Measurements from ENCODE around the gene TRMT112. TPM values are rescaled to one million over a fixed set of nuclear protein-coding genes. Genes with fewer than 3 reads are reported as not detected.
"Not testable (repeated sequence)": the region's sequence is repeated elsewhere in the genome, so short reads cannot be mapped to it uniquely, and the experiment has no call there.

Gene TRMT112
- total RNA-seq, 1 donor from 2014 or later: 257 TPM

- Mint-ChIP-seq H3K27ac (no peak overlapping the region), H3K27me3 (ENCODE audit: insufficient read depth, low read depth) (peaks cover 9% of the 10 kb centered on the region), H3K9me3 (peaks cover 2% of the 10 kb centered on the region), H3K4me3 (no peak overlapping the region), H3K36me3 (peaks cover 10% of the 10 kb centered on the region), H3K4me1 (peaks cover 3% of the 10 kb centered on the region)
- H3F3A ChIP-seq (ENCODE audit: low read depth): peaks cover 6% of the 10 kb centered on the region
- H3K36me3 ChIP-seq: no peaks in the 10 kb centered on the region
- no peaks in the 10 kb centered on the region for H3K79me2 ChIP-seq (ENCODE audit: low read depth)
- H4K20me1 ChIP-seq (ENCODE audit: low read depth): no peaks in the 10 kb centered on the region
- no peak overlapping the region for H3K4me3 ChIP-seq
- no peak for DNase-seq (ENCODE audit: low spot score)
- no peaks in the 10 kb centered on the region for H3K4me1 ChIP-seq
- H3K27ac ChIP-seq: no peak overlapping the region
- H3K27me3 ChIP-seq: no peaks in the 10 kb centered on the region
- H3K9ac ChIP-seq: no peak overlapping the region
- no peaks in the 10 kb centered on the region for H3K9me3 ChIP-seq (ENCODE audit: low read depth)
- H3K4me2 ChIP-seq: no peak overlapping the region
- TF ChIP-seq EZH2 (IDR thresholded peaks at IDR 0.05) (no peak), EZH2phosphoT487 (IDR thresholded peaks at IDR 0.05) (no peak)
- TF ChIP-seq, protein P1, sequence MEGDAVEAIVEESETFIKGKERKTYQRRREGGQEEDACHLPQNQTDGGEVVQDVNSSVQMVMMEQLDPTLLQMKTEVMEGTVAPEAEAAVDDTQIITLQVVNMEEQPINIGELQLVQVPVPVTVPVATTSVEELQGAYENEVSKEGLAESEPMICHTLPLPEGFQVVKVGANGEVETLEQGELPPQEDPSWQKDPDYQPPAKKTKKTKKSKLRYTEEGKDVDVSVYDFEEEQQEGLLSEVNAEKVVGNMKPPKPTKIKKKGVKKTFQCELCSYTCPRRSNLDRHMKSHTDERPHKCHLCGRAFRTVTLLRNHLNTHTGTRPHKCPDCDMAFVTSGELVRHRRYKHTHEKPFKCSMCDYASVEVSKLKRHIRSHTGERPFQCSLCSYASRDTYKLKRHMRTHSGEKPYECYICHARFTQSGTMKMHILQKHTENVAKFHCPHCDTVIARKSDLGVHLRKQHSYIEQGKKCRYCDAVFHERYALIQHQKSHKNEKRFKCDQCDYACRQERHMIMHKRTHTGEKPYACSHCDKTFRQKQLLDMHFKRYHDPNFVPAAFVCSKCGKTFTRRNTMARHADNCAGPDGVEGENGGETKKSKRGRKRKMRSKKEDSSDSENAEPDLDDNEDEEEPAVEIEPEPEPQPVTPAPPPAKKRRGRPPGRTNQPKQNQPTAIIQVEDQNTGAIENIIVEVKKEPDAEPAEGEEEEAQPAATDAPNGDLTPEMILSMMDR (IDR thresholded peaks at IDR 0.05): no peak
- H2AFZ ChIP-seq (replicated peaks): no peak overlapping the region
These were observed 7.5 kb upstream of the TRMT112 start for GRCh38 chr11:64324692-64325469.

DNA sequence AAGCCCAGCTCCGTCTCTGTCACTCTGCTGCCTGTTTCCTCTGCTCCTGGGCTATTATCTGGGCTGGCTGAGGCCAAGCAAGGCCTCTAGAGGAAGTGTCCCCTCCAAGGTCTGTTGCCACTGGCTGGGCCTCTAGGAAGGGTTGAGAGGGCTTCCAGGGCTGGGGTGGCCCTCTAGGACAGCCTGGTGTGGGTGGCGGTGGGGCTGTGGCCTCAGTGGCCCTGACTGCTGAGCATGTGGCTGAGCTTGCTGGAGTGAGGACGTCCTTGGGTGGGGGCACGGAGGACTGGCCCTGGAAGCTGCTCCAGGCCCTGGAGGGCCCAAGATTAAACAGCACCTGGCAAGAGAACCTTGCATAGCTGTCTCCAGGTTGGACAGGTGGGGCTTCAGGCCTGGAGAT lies 6.6 kb upstream of the TRMT112 start:
- not testable (repeated sequence) for H3K36me3 ChIP-seq; H2AFZ ChIP-seq (replicated peaks); H3K79me2 ChIP-seq (ENCODE audit: low read depth); H3K4me1 Mint-ChIP-seq; H3K4me1 ChIP-seq; H4K20me1 ChIP-seq (ENCODE audit: low read depth); H3K4me3 Mint-ChIP-seq; H3K27me3 ChIP-seq; H3K9ac ChIP-seq; DNase-seq (ENCODE audit: low spot score); H3K9me3 ChIP-seq (ENCODE audit: low read depth); H3K27me3 Mint-ChIP-seq (ENCODE audit: insufficient read depth, low read depth); H3K27ac ChIP-seq; H3K4me3 ChIP-seq; H3K4me2 ChIP-seq; H3K9me3 Mint-ChIP-seq; H3F3A ChIP-seq (ENCODE audit: low read depth)
- Mint-ChIP-seq H3K27ac (peak overlapping the region; percentile 53), H3K36me3 (peaks cover 10% of the 10 kb centered on the region)

- no peak overlapping the region for H2AFZ ChIP-seq (replicated peaks)
- TF ChIP-seq EZH2 (IDR thresholded peaks at IDR 0.05): no peak
- H3K27me3 ChIP-seq: no peaks in the 10 kb centered on the region
- no peak overlapping the region for H3K27ac ChIP-seq
- H3K9ac ChIP-seq: no peak overlapping the region
- H3K9me3 ChIP-seq (ENCODE audit: low read depth): no peaks in the 10 kb centered on the region
- H3K79me2 ChIP-seq (ENCODE audit: low read depth): peaks cover 10% of the 10 kb centered on the region
- no peak overlapping the region for H3K4me2 ChIP-seq
- H4K20me1 ChIP-seq (ENCODE audit: low read depth): no peaks in the 10 kb centered on the region
- Mint-ChIP-seq H3K9me3 (peaks cover 2% of the 10 kb centered on the region), H3K27ac (no peak overlapping the region), H3K4me1 (peaks cover 9% of the 10 kb centered on the region), H3K4me3 (no peak overlapping the region), H3K36me3 (peaks cover 10% of the 10 kb centered on the region), H3K27me3 (ENCODE audit: insufficient read depth, low read depth) (peaks cover 8% of the 10 kb centered on the region)
- peaks cover 5% of the 10 kb centered on the region for H3K4me1 ChIP-seq
- H3K36me3 ChIP-seq: no peaks in the 10 kb centered on the region
- H3F3A ChIP-seq (ENCODE audit: low read depth): no peaks in the 10 kb centered on the region
- no peak for DNase-seq (ENCODE audit: low spot score)
- H3K4me3 ChIP-seq: no peak overlapping the region
These were observed 6.0 kb upstream of the TRMT112 start for GRCh38 chr11:64323373-64323772.

GRCh38 chr11:64322925-64323260 lies 5.5 kb upstream of the TRMT112 start:
- H3K4me1 Mint-ChIP-seq: peaks cover 9% of the 10 kb centered on the region
- peaks cover 10% of the 10 kb centered on the region for H3K36me3 Mint-ChIP-seq
- DNase-seq (ENCODE audit: low spot score): no peak
- H3K9ac ChIP-seq: no peak overlapping the region
- H3K27ac ChIP-seq: no peak overlapping the region
- H3K27me3 Mint-ChIP-seq (ENCODE audit: insufficient read depth, low read depth): peaks cover 8% of the 10 kb centered on the region
- no peak overlapping the region for H3K4me3 Mint-ChIP-seq
- H3K27ac Mint-ChIP-seq: no peak overlapping the region
- H3K79me2 ChIP-seq (ENCODE audit: low read depth): peaks cover 12% of the 10 kb centered on the region
- H2AFZ ChIP-seq (replicated peaks): no peak overlapping the region
- H3K27me3 ChIP-seq: no peaks in the 10 kb centered on the region
- no peaks in the 10 kb centered on the region for H4K20me1 ChIP-seq (ENCODE audit: low read depth)
- peaks cover 2% of the 10 kb centered on the region for H3F3A ChIP-seq (ENCODE audit: low read depth)
- peaks cover 2% of the 10 kb centered on the region for H3K9me3 Mint-ChIP-seq
- peaks cover 5% of the 10 kb centered on the region for H3K4me1 ChIP-seq
- TF ChIP-seq EZH2phosphoT487 (IDR thresholded peaks at IDR 0.05): no peak
- TF ChIP-seq EZH2 (IDR thresholded peaks at IDR 0.05): no peak
- no peak overlapping the region for H3K4me2 ChIP-seq
- no peaks in the 10 kb centered on the region for H3K36me3 ChIP-seq
- H3K9me3 ChIP-seq (ENCODE audit: low read depth): no peaks in the 10 kb centered on the region
- no peak overlapping the region for H3K4me3 ChIP-seq

- Histone ChIP-seq H3K79me2 (ENCODE audit: low read depth) (peaks cover 20% of the 10 kb centered on the region), H3F3A (ENCODE audit: low read depth) (peaks cover 16% of the 10 kb centered on the region), H3K27me3 (no peaks in the 10 kb centered on the region), H3K9me3 (ENCODE audit: low read depth) (no peaks in the 10 kb centered on the region), H3K4me3 (no peak overlapping the region), H2AFZ (replicated peaks) (no peak overlapping the region), H3K4me2 (no peak overlapping the region), H3K36me3 (no peaks in the 10 kb centered on the region), H3K9ac (no peak overlapping the region), H4K20me1 (ENCODE audit: low read depth) (peaks cover 5% of the 10 kb centered on the region), H3K27ac (no peak overlapping the region), H3K4me1 (peaks cover 7% of the 10 kb centered on the region)
- no peak overlapping the region for H3K27ac Mint-ChIP-seq
- TF ChIP-seq EZH2 (IDR thresholded peaks at IDR 0.05) (no peak), EZH2phosphoT487 (IDR thresholded peaks at IDR 0.05) (no peak)
- TF ChIP-seq, protein P1 (IDR thresholded peaks at IDR 0.05): no peak
- H3K9me3 Mint-ChIP-seq: peaks cover 1% of the 10 kb centered on the region
- H3K4me3 Mint-ChIP-seq: no peak overlapping the region
- peaks cover 10% of the 10 kb centered on the region for H3K36me3 Mint-ChIP-seq
- peaks cover 8% of the 10 kb centered on the region for H3K27me3 Mint-ChIP-seq (ENCODE audit: insufficient read depth, low read depth)
- no peak for DNase-seq (ENCODE audit: low spot score)
- peaks cover 12% of the 10 kb centered on the region for H3K4me1 Mint-ChIP-seq
These were observed 4.2 kb upstream of the TRMT112 start for GRCh38 chr11:64321533-64321932.
